NCI-H526 treated with DMSO at 0.1 percent for 48 hours (cell line): ENCODE results near the gene ENKD1.

Experiments used
- DNase-seq: peaks from one replicate; lab custom pipeline; 2025; lab: John Stamatoyannopoulos, UW

The ENKD1 gene

DNA sequence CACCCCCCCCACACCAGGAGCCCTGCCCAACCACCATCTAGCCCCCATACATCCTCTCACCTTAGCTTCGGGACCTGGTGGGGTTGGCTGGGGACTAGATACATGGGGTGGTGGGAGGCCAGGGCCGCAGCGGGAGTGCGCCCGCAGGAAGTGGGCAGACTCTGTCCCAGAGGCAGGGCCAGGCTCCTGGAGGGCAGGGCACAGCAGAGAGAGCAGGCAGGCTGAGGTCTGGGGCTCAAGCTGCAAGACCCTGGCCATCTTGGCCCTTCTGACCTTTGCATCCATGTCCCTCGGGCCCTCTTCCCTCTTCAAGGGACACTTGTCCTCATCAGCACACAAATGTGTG, 2.7 kb downstream of the ENKD1 start:
- DNase-seq, result no peak

GRCh38 chr16:67663151-67663876, 3.2 kb downstream of the ENKD1 start:
- no peak for DNase-seq

DNA sequence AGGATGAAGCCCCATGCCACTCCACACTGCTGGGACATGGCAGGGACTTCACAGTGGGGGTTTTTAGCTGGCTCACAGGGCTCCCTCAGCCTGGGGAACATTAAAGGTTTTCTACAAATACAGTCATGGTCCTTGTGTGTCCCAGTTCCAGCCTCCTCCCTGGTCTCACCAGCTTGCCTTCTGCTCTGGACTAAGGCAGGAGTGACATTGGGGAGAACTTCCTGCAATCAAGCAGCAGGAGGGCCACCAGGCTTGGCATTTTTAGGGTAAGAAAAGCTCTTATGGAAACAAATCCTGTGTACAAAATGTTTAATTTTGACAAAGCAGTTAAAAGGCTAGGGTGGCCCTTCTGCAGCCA, 3.9 kb downstream of the ENKD1 start:
- no peak for DNase-seq

DNA sequence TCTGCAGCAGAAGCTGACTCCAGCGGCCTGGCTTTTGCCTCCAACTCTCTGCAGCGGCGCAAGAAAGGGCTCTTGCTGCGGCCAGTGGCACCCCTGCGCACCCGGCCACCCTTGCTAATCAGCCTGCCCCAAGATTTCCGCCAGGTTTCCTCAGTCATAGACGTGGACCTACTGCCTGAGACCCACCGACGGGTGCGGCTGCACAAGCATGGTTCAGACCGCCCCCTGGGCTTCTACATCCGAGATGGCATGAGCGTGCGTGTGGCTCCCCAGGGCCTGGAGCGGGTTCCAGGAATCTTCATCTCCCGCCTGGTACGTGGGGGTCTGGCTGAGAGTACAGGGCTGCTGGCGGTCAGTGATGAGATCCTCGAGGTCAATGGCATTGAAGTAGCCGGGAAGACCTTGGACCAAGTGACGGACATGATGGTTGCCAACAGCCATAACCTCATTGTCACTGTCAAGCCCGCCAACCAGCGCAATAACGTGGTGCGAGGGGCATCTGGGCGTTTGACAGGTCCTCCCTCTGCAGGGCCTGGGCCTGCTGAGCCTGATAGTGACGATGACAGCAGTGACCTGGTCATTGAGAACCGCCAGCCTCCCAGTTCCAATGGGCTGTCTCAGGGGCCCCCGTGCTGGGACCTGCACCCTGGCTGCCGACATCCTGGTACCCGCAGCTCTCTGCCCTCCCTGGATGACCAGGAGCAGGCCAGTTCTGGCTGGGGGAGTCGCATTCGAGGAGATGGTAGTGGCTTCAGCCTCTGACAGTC, 4.5 kb downstream of the ENKD1 start:
- no peak for DNase-seq

GRCh38 chr16:67661101-67661761, 5.3 kb downstream of the ENKD1 start:
- DNase-seq, result no peak

DNA sequence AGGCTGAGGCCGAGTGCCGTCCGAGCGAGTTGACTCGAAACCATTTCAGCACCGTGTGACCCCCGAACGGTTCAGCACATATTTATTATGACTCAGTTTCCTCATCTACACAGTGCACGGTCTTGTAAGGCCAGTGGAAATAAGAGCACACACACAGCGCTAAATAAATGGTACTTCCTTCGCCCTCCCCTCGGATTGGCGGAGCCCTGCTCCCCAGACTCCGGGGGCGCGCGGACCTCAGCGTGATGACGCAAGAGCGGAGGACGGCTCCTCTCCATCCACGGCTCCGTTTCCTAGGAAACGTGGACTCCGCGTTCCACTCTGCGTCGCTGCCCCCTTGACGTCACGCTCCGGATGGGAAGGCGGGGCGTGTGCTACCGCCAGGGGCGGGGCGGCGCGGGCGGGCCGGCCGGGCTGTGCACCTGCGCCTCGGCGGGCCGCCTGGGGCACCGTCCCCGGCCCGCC, 6.0 kb downstream of the ENKD1 start, which contains the start of gene PARD6A:
Gene PARD6A, plus strand, starts transcription at position 397 of the 465 bp plus-strand sequence. CDS start 79 bp downstream, outside the sequence.
- peak; percentile 80 for DNase-seq

GRCh38 chr16:67659675-67660563, 6.6 kb downstream of the ENKD1 start, which contains the start of gene ACD:
ACD (minus strand) TSS chr16:67660260; CDS start chr16:67660220, 40 bp downstream.
- peak; percentile 54 for DNase-seq

DNA sequence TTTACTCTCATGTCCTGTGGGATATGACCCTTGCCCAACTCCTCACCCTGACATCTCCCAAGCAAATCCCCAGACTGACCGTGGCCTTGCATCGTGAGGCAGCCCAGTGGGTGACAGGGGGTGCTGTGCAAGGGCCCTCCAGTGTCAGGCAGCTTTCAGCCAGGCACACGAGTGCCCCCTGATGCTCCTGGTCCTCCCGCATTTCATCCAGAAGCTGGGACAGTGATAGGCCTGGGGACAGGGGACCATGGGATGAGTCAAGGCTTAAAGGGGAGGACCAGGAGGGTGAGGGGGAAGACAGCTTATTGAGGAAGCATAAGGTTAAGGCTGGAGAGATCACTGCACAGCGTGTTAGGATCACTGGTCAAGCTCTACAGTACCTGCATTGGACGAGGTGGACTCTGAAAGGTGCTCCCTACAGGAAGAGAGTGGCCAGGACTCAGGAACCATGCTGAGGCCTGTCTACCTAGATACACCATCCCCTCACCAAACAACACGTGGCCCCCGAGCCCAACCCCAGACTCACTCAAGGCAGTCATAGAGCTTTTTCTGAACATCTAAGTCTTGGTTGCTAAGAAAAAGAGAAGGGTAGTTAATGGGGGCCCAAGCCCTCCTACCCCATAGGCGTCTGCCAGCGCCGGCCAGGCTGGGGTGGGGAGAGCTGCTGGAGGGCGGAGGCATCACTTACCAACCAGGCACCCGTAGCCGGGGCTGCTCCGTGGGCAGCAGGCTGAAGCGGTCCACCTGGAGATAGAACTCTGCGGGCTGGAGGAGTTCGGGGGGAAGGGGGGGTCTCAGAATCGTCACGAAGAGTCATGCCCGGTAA, 7.5 kb downstream of the ENKD1 start:
- DNase-seq, result no peak

DNA sequence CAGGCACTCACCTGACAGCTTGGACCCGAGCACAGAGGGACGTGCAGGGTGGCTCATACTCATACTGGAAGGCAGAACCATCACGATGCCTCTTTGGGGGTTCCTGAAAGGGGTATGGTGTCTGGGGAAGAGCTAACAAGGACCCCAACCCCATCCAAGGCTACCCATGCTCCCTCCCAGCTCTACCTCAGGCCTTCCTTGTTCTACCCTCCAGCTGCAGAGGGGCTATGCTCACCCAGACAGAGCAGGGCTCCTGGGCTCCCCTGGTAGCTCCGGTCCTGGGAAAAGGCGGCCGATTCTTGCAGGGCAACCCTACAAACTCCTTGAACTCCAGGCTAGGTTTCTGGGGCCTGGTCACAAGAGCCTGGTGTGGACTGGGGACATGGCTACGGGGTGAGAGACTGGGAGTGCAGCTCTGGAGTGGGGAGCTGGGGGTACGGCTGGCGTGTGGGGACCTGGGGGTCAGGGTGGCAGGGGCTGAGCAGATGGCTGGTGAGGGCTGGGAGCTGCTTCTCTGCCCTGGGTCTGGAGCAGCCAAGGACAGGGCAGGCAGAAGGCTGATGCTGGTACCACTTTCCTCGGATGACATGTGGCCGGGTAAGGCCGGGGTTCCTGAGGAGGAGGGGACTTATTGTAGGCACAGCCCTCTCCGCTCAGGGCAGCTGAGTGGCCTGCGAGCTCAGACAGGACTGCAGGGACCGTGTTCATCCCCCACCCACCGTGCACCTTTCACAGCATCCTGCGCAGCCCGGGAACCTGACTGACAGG, 8.6 kb downstream of the ENKD1 start:
- no peak for DNase-seq

DNA sequence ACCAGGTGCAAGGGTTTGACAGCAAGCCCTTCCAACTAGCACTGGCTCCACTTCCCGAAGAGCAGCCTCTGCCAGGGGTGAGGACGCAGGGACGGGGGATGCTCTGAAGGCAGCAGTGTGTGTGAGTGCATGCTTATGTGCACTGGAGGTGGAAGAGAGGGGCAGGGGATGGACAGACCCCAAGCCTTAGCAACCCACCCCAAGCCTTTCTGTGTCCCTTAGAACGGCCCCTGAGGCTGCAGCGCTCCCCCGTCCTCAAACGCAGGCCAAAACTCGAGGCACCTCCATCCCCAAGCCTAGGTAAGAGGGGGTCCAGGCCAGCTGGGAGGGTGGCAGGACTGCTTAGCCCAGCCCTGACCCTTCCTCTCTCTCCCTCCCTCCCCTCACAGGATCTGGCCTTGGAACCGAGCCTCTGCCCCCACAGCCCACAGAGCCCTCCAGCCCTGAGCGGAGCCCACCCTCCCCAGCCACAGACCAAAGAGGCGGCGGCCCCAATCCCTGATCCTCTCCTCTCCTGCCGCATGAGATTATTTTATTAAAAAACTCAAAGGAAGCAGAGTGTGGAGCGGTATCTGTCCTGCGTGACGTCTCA, 9.4 kb downstream of the ENKD1 start:
- no peak for DNase-seq

GRCh38 chr16:67656344-67657016, 10.1 kb downstream of the ENKD1 start:
- no peak for DNase-seq

GRCh38 chr16:67655363-67655762, 11.2 kb downstream of the ENKD1 start:
- no peak for DNase-seq

DNA sequence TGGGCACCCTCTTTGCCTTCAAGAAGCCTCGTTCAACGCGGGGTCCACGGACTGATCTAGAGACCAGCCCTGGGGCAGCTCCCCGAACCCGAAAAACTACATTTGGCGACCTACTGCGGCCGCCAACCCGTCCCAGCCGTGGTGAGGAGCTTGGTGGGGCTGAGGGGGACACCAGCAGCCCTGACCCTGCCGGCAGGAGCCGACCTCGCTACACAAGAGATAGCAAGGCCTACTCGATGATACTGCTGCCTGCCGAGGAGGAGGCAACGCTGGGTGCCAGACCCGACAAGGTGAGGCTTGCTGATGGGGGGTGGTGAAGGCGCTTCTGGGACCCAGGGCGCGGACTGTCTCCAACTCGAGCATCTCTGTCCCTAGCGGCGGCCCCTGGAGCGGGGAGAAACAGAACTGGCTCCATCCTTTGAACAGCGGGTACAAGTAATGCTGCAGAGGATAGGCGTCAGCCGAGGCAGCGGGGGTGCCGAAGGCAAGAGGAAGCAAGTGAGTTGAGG, 12.1 kb downstream of the ENKD1 start:
- no peak for DNase-seq

DNA sequence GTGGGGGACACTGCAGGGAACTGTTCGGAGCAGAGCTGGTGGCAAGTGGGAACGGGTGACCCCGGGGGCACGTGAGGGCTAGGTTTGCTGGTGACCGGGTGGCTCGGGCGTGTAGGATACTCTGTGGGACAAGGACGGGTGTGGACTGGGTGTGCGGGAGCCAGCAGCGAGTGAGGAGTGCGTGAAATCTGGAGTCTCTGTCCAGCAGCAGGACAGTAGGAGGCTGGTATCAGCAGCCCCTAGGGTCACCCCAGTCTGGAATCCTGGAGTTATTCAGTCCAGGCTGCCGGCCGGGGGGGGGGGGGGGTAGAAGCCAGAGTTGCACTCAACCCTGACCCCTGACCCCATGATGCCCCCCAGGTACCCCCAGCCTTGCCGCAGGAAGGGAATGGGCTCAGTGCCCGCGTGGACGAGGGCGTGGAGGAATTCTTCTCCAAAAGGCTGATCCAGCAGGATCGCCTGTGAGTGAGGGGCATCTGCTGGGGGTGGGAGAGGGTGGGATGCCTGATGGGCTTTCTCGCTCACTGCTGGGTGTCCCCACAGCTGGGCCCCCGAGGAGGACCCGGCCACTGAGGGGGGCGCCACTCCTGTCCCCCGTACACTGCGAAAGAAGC, 12.7 kb downstream of the ENKD1 start:
- DNase-seq, result no peak

DNA sequence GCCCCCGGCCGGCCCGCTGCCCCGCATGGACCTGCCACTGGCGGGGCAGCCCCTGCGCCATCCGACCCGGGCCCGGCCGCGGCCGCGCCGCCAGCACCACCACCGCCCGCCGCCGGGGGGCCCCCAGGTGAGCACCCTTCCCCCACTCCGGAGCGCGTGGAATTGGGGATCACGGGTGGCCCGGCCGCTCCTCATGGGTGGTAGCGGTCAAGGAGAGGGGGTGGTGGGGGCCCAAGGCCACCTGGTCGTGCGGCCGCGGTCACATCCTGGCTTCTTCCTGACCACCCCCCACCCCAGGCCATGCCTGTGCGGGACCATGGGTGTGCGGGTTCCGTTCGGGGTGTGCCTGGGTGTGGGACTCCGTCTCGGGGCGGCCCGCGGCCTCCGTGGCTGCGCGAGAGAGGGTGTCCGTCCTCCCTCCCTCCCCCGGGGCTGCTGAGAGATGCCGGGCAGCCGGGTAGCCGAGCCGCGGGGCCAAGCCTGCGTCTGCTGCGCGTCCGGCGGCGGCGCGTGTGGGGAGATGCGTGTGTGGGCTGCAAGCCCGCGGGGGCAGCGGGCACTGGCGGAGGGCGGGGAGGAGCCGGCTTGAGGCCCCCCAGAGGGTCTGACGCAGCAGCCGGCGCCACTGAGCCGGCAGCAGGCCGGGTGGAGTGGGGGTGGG, 13.3 kb downstream of the ENKD1 start:
- no peak for DNase-seq

GRCh38 chr16:67652578-67653127, 13.9 kb downstream of the ENKD1 start:
- no peak for DNase-seq

GRCh38 chr16:67651847-67652246, 14.7 kb downstream of the ENKD1 start:
- DNase-seq, result no peak

GRCh38 chr16:67651039-67651438, 15.5 kb downstream of the ENKD1 start:
- DNase-seq, result no peak
